GM19193 (cell line): ENCODE data around the gene DNAJC15.

ENCODE experiments used
- POLR2A ChIP-seq: IDR thresholded peaks from 4 replicates; pipeline ENCODE4 v1.6.1; 2011; ENCODE audit not compliant: insufficient read depth, insufficient read length; ENCODE audit errors: extremely low read depth

The DNAJC15 gene

DNA sequence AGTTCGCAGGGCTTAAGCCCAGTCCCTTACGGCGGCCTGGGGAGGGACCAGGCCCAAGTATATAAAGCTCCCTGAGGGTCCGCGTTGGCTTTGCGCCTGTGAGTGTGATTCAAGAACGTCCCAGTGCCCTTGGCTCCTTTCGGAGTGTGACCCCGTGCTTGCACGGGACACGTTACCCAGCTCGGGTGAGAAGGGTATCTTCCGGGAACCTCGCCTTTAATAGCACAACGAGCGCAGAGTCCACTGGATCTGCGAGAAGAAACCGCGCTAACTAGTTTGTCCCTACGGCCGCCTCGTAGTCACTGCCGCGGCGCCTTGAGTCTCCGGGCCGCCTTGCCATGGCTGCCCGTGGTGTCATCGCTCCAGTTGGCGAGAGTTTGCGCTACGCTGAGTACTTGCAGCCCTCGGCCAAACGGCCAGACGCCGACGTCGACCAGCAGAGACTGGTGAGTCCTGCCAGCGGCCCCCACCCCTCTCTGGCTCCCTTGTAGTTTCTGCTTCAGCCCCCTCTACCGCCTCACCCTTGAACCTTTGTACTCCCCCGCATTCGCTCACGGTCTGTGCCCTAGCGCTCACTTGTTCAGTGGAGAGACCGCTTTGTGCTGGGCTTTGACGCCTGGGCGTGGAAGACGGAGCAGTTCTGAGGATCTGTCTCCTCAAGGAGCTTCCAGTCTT lies at the start of gene DNAJC15:
TSS of gene DNAJC15 (plus strand) at position 298 of the 675 bp plus-strand sequence. CDS start at position 339, 41 bp downstream.
- peak; percentile 90 for TF ChIP-seq POLR2A

DNA sequence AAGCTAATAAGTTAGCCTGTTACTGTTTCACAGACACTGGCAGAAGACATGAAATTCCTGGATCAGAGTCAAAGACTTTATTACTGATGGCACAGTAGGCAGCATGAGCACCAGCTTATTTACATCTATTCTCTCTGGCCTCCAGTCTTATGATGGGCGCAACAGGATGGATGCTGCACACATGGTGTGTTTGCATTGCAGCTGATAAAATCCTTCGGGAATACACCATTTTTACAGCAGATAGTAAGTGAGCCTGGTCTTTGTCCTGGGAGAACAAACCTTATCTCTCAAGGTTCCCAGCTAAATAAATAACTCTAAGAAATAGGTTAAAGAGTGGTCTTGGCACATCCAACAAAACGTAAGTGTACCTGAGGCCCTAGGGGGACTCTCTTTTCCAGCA lies 47.3 kb upstream of the DNAJC15 start:
- no peak for TF ChIP-seq POLR2A

DNA sequence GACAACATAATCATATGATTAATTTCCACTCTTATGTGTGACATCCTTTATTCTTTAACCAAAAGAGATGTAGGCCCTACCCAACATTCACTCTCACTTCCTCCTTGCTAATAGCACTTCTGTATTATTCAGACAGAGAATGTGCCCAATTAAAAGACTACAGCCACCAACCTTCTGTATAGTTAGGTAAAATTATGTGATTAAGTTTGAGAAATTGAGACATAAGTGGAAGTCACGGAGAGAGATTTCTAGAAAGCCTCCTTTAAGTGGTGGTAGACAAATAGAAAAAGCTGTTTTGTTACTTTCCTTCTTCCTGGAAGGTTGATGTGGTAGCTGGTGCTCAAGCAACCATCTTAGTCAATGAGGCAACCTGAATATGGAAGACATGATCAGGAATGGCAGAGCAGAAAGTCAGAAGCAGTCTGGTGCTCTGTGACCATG lies 46.1 kb upstream of the DNAJC15 start:
- TF ChIP-seq POLR2A, result no peak

DNA sequence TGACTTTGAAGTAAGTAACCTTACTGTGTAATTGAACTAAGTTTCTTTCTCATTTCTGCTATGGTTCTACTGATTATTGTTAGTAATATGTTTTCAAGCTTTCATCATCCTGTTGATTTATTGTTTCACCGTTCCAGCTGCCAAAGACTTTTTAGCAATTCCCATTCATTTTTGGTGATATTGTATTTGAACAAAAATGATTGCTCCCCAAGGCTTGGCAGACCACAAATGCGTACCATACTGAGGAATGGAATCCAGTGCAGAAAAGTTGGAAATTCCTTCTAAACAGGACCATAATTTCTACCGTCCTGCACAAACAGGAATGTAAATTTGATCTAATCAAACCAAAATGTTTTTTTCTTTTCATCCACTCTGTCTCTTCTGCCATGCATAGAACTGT lies 42.1 kb upstream of the DNAJC15 start:
- TF ChIP-seq POLR2A, result no peak

DNA sequence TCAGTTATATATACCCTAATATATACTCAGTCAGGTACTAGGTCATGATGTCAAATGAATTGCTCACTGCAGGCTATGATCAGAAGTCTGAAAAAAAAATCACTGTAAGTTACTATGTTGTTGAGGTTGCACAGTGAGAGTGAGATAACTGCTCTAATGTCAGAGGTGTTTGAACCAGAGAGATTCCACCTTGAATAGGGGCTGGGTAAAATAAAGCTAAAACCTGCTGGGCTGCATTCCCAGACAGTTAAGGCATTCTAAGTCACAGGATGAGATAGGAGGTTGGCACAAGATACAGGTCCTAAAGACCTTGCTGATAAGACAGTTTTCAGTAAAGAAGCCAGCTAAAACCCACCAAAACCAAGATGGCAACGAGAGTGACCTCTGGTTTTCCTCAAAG lies 41.5 kb upstream of the DNAJC15 start:
- TF ChIP-seq POLR2A, result no peak

DNA sequence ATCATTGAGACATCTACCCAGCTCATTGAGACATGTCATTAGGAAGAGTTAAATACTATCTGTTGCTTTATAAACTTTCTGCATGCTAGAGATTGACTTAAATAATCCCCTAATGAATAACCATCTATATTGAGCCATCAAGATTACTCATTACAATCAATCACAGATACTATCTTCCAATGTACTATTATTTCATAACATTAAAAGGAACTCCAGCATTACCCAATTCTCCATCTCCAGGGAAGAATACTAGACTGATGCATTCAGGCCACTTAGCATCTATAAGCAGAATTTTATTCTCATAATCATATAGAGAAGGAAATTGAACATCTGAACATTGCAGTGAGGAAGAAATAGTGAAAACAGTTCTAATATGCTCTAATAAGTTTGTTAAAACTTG lies 39.4 kb upstream of the DNAJC15 start:
- TF ChIP-seq POLR2A, result no peak

DNA sequence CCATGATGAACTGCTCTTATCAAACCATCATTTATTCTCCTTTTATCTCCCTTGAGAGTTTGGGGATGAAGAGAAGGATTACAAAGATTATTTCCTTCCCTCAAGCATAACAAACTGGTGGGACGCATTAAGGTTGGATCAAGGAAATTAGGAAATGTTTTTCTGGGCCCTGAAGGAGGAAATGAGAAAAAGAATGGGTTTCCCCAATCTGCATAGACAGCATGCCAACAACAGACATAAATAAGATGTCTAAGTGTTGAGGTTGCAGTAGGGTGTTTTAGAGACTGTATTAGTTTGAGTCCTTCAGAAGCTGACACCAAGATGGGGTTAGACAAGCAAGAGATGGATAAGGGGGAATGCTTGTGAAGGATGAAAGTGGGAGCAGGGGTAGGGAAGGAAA lies 38.7 kb upstream of the DNAJC15 start:
- TF ChIP-seq POLR2A, result no peak

DNA sequence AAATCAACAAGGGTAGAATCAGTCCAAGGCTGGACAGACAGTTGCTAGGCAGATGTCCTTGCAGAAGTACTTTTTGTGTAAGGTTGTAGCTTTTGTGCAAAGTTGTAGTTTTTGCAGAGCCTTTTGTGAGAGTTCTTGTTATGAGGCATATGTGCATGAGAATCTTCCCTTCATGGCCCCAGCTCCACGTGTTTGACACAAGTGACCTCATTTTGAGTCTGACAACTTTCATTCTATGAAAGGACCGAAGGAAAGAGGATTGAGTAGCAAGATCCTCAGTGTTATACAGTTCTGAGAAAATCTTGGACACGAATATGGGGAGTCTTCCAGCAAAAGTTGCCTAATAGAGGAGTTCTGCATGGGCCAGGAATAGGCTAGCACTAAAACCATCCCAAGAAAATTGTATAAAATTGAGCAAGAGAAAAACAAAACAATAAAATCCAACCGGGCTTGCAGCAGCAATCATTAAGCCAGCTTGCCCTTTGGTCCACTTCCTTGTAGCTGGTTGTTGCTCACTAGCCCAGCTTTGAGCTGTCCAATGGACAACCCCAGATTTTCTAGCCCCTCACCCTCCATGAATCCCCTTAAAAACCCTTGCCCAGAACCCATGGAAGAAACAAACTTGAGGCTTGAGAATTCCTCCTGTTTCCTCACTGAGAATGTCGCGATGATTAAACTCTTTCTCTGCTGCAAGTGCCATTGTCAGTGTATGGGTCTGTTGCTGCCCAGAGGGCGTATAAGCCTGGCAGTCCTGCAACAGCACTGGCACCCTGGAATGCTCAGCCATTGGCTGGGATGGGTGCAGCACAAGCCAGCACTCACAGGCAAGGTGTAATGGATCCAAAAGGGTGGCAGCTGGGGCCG lies 37.8 kb upstream of the DNAJC15 start:
- TF ChIP-seq POLR2A, result no peak

DNA sequence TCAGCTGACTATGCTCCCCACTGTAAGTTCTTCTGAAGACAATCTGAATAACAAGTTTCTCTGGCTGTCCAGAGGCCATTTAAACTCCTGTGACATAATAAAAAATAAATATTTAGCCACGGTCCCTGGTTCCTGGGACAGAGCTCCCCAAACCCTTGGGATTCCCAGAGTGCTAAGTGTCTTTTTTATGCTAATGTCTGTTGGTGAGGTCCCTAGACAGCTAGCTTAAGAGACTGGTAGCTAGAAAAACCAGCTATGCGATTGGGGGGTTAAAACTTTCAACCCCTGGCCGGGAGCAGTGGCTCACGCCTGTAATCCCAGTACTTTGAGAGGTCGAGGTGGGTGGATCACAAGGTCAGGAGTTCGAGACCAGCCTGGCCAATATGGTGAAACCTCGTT lies 37.2 kb upstream of the DNAJC15 start:
- no peak for TF ChIP-seq POLR2A

DNA sequence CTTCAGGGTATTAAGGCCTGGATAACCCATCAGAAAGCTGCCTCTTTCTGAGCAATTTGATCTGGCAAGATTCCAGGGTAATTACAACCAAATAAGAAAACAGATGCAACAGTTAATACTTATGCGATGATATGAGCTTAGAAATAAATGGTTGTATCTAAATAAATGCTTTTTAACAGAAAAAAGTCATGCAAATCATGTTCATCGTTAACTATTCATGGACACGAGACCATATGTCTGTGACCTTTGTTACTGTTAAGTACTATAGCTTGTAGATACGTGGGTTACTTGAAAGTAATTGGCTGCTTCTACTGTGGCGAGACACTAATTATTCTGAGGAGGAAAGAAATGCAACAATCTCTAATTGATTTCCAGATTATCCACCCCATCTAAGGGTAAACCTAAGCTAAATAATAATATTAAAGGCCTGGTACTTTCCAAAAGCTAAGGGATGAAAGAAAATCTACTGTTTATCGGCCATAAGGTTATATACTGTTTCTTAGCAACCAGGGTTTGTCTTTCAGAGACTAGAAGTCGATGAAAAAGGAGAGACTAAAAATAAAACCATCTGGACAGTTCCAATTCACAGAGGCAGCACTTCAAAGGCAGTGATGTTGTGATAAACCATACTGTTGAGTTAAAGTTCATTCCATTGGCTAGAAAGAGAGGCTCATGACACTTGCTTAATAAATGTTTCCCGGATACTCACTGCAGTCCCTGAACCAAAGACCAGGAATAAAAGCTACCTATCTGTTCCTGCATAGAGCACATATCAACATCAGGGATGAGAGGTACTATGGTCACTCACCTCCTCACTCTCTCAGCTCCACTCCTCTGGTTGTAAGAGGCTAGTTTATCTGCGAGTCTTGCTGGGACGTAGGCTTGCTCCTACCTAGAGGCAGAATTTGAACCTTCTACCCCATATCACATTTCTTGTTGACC lies 32.8 kb upstream of the DNAJC15 start:
- no peak for TF ChIP-seq POLR2A

DNA sequence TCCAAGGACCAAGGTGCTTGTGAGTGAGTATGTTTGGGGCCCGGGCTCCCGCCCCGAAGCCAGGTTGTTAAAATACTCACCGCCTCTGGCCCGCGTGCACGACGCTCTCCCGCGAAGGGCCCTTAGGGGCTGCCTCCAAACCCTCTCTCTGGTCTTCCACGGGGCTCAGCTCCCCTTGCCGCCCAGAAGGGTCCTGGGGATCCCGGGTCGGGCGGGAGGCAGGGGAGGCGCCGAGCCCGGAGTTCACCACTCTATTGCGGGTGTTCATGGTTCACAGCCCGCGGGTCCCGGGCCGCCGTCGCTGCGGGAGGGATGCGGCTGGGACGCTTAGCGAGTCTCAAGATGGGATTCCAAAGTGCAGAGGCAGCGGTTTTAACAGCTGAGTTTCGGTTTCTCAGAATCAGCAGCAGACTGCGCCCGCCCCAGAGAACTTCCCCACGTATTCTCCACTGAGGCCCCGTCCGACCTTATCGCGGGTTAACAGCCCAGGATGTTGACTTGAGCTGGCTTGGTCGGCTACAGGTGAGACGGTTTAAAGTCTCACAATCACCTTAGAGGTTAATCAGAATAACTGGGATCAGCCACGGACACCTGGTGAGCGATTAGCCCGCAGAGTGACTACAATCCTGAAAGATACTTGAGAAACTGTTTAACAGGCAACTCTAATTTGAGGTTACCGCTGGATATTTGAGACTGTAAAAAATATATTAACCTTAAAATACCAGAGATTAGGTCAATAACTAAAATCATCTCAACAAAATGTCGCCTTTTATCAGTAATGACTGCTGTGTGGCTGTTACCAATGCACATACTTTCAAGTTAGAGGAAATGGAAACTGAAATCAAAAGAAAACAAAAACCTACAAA lies 31.3 kb upstream of the DNAJC15 start, which contains the start of gene EPSTI1:
TSS of gene EPSTI1 (minus strand) at position 344 of the 866 bp plus-strand sequence. CDS start at position 268, 76 bp downstream.
- peak; percentile 83 for TF ChIP-seq POLR2A

DNA sequence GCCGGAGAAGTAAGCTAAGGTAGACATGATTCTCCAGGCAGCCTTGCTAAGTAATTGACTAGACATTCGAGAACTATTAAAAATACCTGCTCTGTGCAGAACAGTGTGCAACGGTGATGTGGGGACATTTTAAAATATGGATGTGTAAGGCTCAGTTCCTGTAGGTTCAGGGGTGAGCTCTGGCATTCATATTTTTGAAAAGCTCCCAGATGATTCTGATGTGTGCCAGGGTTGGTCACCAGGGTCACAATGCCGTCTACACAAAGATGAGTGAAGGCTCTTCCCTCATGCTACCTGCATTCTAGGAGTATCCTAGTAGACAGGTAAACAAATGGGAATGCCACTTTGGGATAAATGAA lies 30.6 kb upstream of the DNAJC15 start:
- TF ChIP-seq POLR2A, result no peak

DNA sequence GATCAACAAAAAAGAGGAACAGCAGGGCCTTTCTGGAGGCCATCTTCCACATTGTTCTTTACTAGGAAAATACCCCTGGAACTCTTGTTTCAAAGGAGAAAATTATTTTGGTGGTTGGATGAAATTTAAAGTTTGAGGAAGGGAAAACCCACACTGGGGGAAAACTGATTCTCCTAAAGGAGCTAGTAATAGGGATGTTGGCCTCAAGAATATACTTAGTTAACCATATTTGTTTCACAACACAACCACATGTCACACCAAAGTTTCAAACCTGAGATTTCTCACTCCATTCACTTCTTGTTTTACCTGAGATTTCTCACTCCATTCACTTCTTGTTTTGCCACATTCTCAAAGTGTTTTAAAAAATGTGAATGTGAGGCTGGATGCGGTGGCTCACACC lies 28.5 kb upstream of the DNAJC15 start:
- no peak for TF ChIP-seq POLR2A

DNA sequence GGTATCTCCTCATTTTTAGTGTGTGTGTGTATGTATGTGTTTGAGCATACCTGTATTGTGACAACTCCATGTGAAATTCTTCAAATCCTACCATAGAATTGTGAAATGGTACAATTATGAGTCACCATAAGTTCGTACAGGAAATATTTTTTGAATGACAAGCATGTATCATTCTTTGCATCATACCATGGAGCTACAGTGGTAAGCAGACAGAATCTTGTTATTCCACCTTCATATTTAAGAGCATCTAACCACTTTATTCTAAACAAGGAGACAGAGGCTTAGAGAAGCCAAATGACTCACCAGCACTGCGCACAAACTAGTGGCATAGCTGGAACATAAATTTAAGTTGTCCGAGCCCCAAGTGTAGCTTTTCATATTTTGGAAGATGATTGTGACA lies 26.8 kb upstream of the DNAJC15 start:
- no peak for TF ChIP-seq POLR2A
